Measurements from ENCODE around the gene TOPORS.

Gene TOPORS

DNA sequence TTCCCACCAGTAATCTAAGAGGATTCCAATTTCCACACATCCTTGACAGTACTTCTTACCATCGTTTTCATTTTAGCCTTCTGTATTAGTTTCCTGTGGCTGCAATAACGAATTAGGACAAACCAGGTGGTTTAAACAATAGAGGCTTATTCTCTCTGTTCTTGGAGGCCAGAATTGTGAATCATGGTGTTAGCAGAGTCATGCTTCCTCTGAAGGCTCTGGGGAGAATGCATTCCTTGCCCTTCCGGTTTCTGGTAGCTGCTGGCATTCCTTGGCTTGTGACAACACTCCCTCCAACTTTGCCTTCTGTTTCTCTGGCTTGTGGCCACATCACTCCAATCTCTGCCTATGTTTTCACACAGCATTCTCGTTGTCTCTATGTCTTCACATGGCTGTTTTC, 49.9 kb downstream of the TOPORS start:
- peak; percentile 14 for DNase-seq (ENCODE audit: low spot score)

DNA sequence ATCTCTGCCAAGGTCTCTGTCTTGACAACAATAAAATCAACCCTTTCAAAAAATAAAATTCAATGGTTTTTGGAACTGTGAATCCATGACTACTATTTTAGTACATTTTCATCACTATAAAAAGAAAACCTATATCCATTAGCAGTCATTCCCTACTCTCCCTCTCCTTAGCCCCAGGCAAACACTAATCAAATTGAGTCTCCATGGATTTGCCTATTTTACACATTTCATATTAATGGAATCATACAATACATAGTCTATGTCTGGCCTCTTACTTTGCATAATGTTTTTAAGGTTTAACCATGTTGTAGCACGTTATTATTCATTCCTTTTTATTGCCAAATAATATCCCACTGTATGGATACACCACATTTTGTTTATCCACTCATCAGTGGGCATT, 50.5 kb downstream of the TOPORS start:
- DNase-seq (ENCODE audit: low spot score) = no peak

- peak; percentile 17 for DNase-seq (ENCODE audit: low spot score)
These were observed 51.6 kb downstream of the TOPORS start for GRCh38 chr9:32500768-32501167.

GRCh38 chr9:32497921-32498320, 54.5 kb downstream of the TOPORS start:
- no peak for DNase-seq (ENCODE audit: low spot score)

- DNase-seq (ENCODE audit: low spot score) = no peak
These were observed 61.8 kb downstream of the TOPORS start for GRCh38 chr9:32490601-32491000.
